Dedifferentiated amniotic fluid mesenchymal stem cell (primary cell): ENCODE data around the gene PRKAR1A.
"Not testable (repeated sequence)": the region's sequence is repeated elsewhere in the genome, so short reads cannot be mapped to it uniquely, and the experiment has no call there.

ENCODE experiments used
- DNase-seq: peaks from one replicate; pipeline ENCODE4 v3.0.0-alpha.2; 2016; ENCODE audit errors: extremely low spot score

PRKAR1A gene

GRCh38 chr17:68579194-68579927 is 67.1 kb downstream of the PRKAR1A start:
- DNase-seq: no peak

GRCh38 chr17:68580236-68580770 is 68.1 kb downstream of the PRKAR1A start:
- DNase-seq: no peak

- DNase-seq: no peak
These were observed 69.8 kb downstream of the PRKAR1A start for GRCh38 chr17:68581863-68582645.

GRCh38 chr17:68582867-68583266 is 70.6 kb downstream of the PRKAR1A start:
- DNase-seq: not testable (repeated sequence)

GRCh38 chr17:68584581-68585303 is 72.5 kb downstream of the PRKAR1A start:
- DNase-seq: no peak

GRCh38 chr17:68585643-68586042 is 73.4 kb downstream of the PRKAR1A start:
- no peak for DNase-seq

- DNase-seq: no peak
These were observed 74.8 kb downstream of the PRKAR1A start for GRCh38 chr17:68587026-68587425.

GRCh38 chr17:68587847-68588246 is 75.6 kb downstream of the PRKAR1A start:
- DNase-seq: no peak

GRCh38 chr17:68588362-68588761 is 76.1 kb downstream of the PRKAR1A start:
- no peak for DNase-seq

- DNase-seq: no peak
These were observed 76.9 kb downstream of the PRKAR1A start for GRCh38 chr17:68589086-68589485.

- no peak for DNase-seq
These were observed 79.4 kb downstream of the PRKAR1A start for GRCh38 chr17:68591583-68591982.

- DNase-seq: no peak
These were observed 79.8 kb downstream of the PRKAR1A start for GRCh38 chr17:68592009-68592408.

- DNase-seq: no peak
These were observed 80.7 kb downstream of the PRKAR1A start for GRCh38 chr17:68592682-68593641.

- DNase-seq: no peak
These were observed 82.3 kb downstream of the PRKAR1A start for GRCh38 chr17:68594552-68594951.

- DNase-seq: no peak
These were observed 83.3 kb downstream of the PRKAR1A start for GRCh38 chr17:68595496-68595895.

GRCh38 chr17:68595986-68596385 is 83.8 kb downstream of the PRKAR1A start:
- DNase-seq: no peak

GRCh38 chr17:68596411-68596945 is 84.2 kb downstream of the PRKAR1A start:
- no peak for DNase-seq

GRCh38 chr17:68598074-68598473 is 85.8 kb downstream of the PRKAR1A start:
- no peak for DNase-seq

GRCh38 chr17:68598545-68598961 is 86.3 kb downstream of the PRKAR1A start:
- DNase-seq: no peak

- no peak for DNase-seq
These were observed 86.9 kb downstream of the PRKAR1A start for GRCh38 chr17:68599091-68599490.
